ENCODE data around the gene CX3CR1.
"Not testable (repeated sequence)": the region's sequence is repeated elsewhere in the genome, so short reads cannot be mapped to it uniquely, and the experiment has no call there.

Gene CX3CR1

GRCh38 chr3:39263576-39263975 lies 16.3 kb downstream of the CX3CR1 start:
- no peak for DNase-seq

GRCh38 chr3:39262846-39263245 lies 17.0 kb downstream of the CX3CR1 start:
- no peak for DNase-seq

- no peak for DNase-seq
Observed at GRCh38 chr3:39261726-39262125, 18.1 kb downstream of the CX3CR1 start.

- DNase-seq, result peak; percentile 37
Observed at GRCh38 chr3:39260957-39261356, 18.9 kb downstream of the CX3CR1 start.

GRCh38 chr3:39260318-39260717 lies 19.5 kb downstream of the CX3CR1 start:
- no peak for DNase-seq

GRCh38 chr3:39255503-39256325 lies 24.1 kb downstream of the CX3CR1 start:
- no peak for DNase-seq

GRCh38 chr3:39254806-39255449 lies 24.9 kb downstream of the CX3CR1 start:
- DNase-seq, result no peak

GRCh38 chr3:39251576-39251975 lies 28.3 kb downstream of the CX3CR1 start:
- DNase-seq, result no peak

- DNase-seq, result no peak
Observed at GRCh38 chr3:39250116-39250747, 29.6 kb downstream of the CX3CR1 start.

- DNase-seq, result no peak
Observed at GRCh38 chr3:39249453-39250115, 30.3 kb downstream of the CX3CR1 start.

- no peak for DNase-seq
Observed at GRCh38 chr3:39241561-39241960, 38.3 kb downstream of the CX3CR1 start.

- DNase-seq, result no peak
Observed at GRCh38 chr3:39237027-39237426, 42.8 kb downstream of the CX3CR1 start.

- peak; percentile 1 for DNase-seq
Observed at GRCh38 chr3:39234651-39235050, 45.2 kb downstream of the CX3CR1 start.

GRCh38 chr3:39232859-39233258 lies 47.0 kb downstream of the CX3CR1 start:
- no peak for DNase-seq

GRCh38 chr3:39230453-39230852 lies 49.4 kb downstream of the CX3CR1 start:
- no peak for DNase-seq

GRCh38 chr3:39228496-39228895 lies 51.3 kb downstream of the CX3CR1 start:
- DNase-seq, result no peak

GRCh38 chr3:39227596-39227995 lies 52.2 kb downstream of the CX3CR1 start:
- not testable (repeated sequence) for DNase-seq

GRCh38 chr3:39226106-39226741 lies 53.6 kb downstream of the CX3CR1 start:
- no peak for DNase-seq

GRCh38 chr3:39224288-39224687 lies 55.5 kb downstream of the CX3CR1 start:
- no peak for DNase-seq

GRCh38 chr3:39222939-39223338 lies 56.9 kb downstream of the CX3CR1 start:
- no peak for DNase-seq

GRCh38 chr3:39222462-39222861 lies 57.4 kb downstream of the CX3CR1 start:
- no peak for DNase-seq

GRCh38 chr3:39221141-39221530 lies 58.7 kb downstream of the CX3CR1 start:
- no peak for DNase-seq
